ENCODE data around the gene TIA1. TPM values are rescaled to one million over a fixed set of nuclear protein-coding genes. Genes with fewer than 3 reads are reported as not detected.
"Not testable (repeated sequence)": the region's sequence is repeated elsewhere in the genome, so short reads cannot be mapped to it uniquely, and the experiment has no call there.

The TIA1 gene
- total and polyA plus RNA-seq, 7 donors, result 17.4 to 38.1 (median 26.1) TPM

- 92% methylated on average over 4 of the region's 4 CpGs for WGBS, 3 donors
- intact Hi-C loops (cut with DNase I), result loop anchor here in 1 of 2 donors (5.0 kb wide), 1 partner anchor 35 kb away; no protein-coding TSS in a partner anchor
- Histone ChIP-seq H3K4me1 (no peaks in the 10 kb centered on the region), H3K36me3 (ENCODE audit: insufficient read depth in 1 of 2, low read depth in 1 of 2) (peaks cover 0 to 52% of the 10 kb centered on the region in 2 donors), H3K9me3 (no peaks in the 10 kb centered on the region), H3K27ac (no peak overlapping the region), H3K27me3 (ENCODE audit: insufficient read depth in 3 of 3, low read length in 2 of 3) (no peaks in the 10 kb centered on the region), H3K4me3 (no peak overlapping the region)
- no peak for ATAC-seq
- no peak for TF ChIP-seq CTCF (IDR thresholded peaks at IDR 0.05)
- DNase-seq, result no peak
Measured at GRCh38 chr2:70182689-70183088, 65.7 kb downstream of the TIA1 start.

- ATAC-seq, result no peak
- no peak for DNase-seq
- intact Hi-C loops (cut with DNase I), result loop anchor here in 1 of 2 donors (5.0 kb wide), 1 partner anchor 34 kb away; no protein-coding TSS in a partner anchor
Measured at GRCh38 chr2:70181363-70181956, 67.0 kb downstream of the TIA1 start.

GRCh38 chr2:70173520-70173919 is 74.9 kb downstream of the TIA1 start:
- H3K27me3 ChIP-seq (ENCODE audit: insufficient read depth in 3 of 3, low read length in 2 of 3), result no peaks in the 10 kb centered on the region
- no peaks in the 10 kb centered on the region for H3K9me3 ChIP-seq
- intact Hi-C loops (cut with DNase I), result loop anchor here in 1 of 2 donors (10.0 kb wide), 1 partner anchor 51 kb away; no protein-coding TSS in a partner anchor
- no peak for ATAC-seq
- no peak for DNase-seq
- no peak overlapping the region for H3K27ac ChIP-seq
- H3K36me3 ChIP-seq (ENCODE audit: insufficient read depth in 1 of 2, low read depth in 1 of 2), result peaks cover 8 to 100% of the 10 kb centered on the region in 2 donors
- no peaks in the 10 kb centered on the region for H3K4me1 ChIP-seq
- no peak for TF ChIP-seq CTCF (IDR thresholded peaks at IDR 0.05)
- WGBS, 3 donors, result 88 to 96% (median 95%) methylated on average over 8 of the region's 8 CpGs
- H3K4me3 ChIP-seq, result no peak overlapping the region

More at GRCh38 chr2:70181363-70181956, 67.0 kb downstream of the TIA1 start:
- WGBS, 3 donors, result 90 to 93% (median 91%) methylated on average over 16 of the region's 16 CpGs
- H3K4me3 ChIP-seq, result no peak overlapping the region
- peaks cover 0 to 64% of the 10 kb centered on the region in 2 donors for H3K36me3 ChIP-seq (ENCODE audit: insufficient read depth in 1 of 2, low read depth in 1 of 2)
- H3K9me3 ChIP-seq, result no peaks in the 10 kb centered on the region
- no peak for TF ChIP-seq CTCF (IDR thresholded peaks at IDR 0.05)
- no peak overlapping the region for H3K27ac ChIP-seq
- H3K27me3 ChIP-seq (ENCODE audit: insufficient read depth in 3 of 3, low read length in 2 of 3), result no peaks in the 10 kb centered on the region
- no peaks in the 10 kb centered on the region for H3K4me1 ChIP-seq

GRCh38 chr2:70169654-70170245 is 78.7 kb downstream of the TIA1 start:
- not testable (repeated sequence) for H3K9me3 ChIP-seq; H3K4me3 ChIP-seq; H3K27ac ChIP-seq; H3K4me1 ChIP-seq; H3K27me3 ChIP-seq (ENCODE audit: insufficient read depth in 3 of 3, low read length in 2 of 3); ATAC-seq; DNase-seq
- H3K36me3 ChIP-seq (ENCODE audit: insufficient read depth in 1 of 2, low read depth in 1 of 2), result peaks cover 6 to 99% of the 10 kb centered on the region in 2 donors
- WGBS, 3 donors, result 90 to 97% (median 91%) methylated on average over 11 of the region's 11 CpGs
- intact Hi-C loops (cut with DNase I), result loop anchor here in 1 of 2 donors (10.0 kb wide), 1 partner anchor 55 kb away; no protein-coding TSS in a partner anchor

- DNase-seq (no peak), ATAC-seq (no peak)
- H3K4me1 ChIP-seq, result no peaks in the 10 kb centered on the region
- H3K36me3 ChIP-seq (ENCODE audit: insufficient read depth in 1 of 2, low read depth in 1 of 2), result peaks cover 2 to 94% of the 10 kb centered on the region in 2 donors
- H3K27me3 ChIP-seq (ENCODE audit: insufficient read depth in 3 of 3, low read length in 2 of 3), result no peaks in the 10 kb centered on the region
- TF ChIP-seq CTCF (IDR thresholded peaks at IDR 0.05), result no peak
- H3K9me3 ChIP-seq, result no peaks in the 10 kb centered on the region
- WGBS, 3 donors, result 43 to 54% (median 54%) methylated on average over 2 of the region's 2 CpGs
- H3K4me3 ChIP-seq, result no peak overlapping the region
- intact Hi-C loops (cut with DNase I), result no loop called here
- no peak overlapping the region for H3K27ac ChIP-seq
Measured at GRCh38 chr2:70161069-70161534, 87.3 kb downstream of the TIA1 start.
